SIG-M5 treated with dmso at 0.1 percent for 504 hours (cell line): ENCODE results near the gene ZCCHC24.

Source experiments
- DNase-seq: peaks from one replicate; lab custom pipeline; 2025; ENCODE audit not compliant: unreplicated experiment; lab: John Stamatoyannopoulos, UW

The ZCCHC24 gene

GRCh38 chr10:79431891-79432831 is 13.3 kb downstream of the ZCCHC24 start:
- no peak for DNase-seq

DNA sequence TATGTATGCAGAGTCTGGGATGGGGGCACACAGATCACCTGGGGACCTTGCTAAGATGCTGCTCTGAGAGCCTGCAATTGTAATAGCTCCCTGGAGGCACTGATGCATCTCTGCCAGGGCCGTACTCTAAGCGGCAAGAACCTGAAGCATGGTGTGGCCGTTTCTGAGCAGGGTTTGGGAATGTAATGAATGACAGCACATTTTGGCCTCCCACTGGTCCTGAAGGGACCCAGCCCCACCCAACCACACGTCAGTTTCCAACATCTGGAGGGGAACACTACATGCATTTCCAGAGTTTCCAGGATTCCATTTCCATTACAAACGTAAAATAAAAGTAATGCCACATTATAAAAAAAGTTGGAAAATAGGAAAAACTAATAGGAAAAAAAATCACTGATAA is 14.0 kb downstream of the ZCCHC24 start:
- DNase-seq, result no peak

DNA sequence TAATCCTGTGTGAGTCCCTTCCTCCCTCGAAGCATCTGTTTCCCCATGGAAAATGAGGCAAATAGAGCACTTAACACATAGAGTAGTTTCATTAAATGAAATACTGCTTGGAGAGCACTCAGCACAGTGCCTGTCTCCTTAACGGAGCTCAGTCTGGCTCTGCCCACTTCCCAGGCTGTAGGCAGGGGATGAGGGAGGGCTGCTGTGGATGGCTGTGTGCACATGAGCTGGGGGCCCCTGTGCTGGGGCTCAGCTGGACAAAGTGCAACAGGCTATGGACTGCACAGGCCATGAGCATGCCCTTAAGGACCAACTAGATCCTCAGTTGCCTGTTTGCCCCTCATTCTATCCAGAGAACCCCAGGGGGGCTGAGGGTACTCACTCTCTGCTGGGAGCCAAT is 14.5 kb downstream of the ZCCHC24 start:
- DNase-seq, result no peak

DNA sequence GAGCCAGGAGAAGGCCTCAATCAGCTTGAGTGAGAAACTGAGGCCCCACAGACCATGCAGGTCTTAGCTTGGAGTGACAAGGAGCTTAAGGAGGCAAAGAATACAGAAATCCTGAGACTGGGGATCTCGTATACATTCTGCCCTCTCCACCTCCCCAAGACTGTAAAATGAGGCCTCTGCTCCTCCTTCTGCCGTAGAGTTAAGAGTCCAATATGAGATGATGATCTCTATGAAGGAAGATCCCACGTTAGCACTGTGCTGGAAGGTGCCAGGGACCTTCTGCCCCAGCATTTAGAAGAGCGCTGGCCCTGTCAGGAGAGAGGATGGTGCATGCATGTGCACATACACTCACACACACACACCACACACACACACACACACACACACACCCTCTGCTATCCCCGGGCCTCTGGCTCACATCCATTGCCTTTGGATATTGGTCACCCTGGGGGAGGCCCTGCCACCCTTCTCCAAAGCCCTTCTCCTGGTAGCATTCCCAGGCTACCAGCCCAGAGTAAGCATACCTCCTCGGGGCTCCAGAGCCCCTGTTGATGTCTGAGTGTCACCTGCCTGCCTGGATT is 15.0 kb downstream of the ZCCHC24 start:
- DNase-seq, result no peak

DNA sequence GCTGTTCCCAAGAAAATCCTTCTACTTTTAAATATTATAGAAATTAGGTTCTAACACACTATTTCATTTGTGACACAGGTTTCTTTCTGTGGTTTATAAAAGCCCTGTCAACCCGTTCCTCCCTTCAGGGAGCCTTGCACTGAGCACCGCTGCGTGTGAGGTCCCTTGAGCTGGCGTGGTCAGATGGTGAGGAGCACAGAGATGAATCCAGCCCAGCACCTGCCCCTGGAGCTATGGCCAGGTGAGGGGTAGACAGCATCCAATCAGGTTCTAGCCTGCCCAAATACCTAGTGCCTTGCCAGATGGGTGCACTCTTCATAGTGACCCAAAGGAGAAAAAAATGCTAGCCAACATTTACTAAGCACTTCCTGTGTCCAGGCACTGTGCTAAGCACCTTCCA is 15.7 kb downstream of the ZCCHC24 start:
- DNase-seq, result no peak

DNA sequence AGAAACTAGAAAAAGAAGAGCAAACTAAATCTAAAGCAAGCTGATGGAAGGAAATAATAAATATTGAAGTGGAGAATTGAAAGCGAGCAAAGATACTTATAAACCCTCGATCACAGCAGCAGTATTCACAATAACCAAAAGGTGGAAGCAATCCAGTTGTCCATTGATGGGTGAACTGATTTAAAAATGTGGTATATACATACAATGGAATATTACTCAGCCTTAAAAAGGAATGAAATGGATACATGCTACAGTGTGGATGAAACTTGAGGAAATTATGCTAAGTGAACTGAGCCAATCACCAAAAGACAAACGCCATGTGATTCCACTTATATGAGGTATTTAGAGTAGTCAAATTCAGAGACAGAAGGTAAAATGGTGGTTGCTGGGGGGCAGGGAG is 17.5 kb downstream of the ZCCHC24 start:
- no peak for DNase-seq

DNA sequence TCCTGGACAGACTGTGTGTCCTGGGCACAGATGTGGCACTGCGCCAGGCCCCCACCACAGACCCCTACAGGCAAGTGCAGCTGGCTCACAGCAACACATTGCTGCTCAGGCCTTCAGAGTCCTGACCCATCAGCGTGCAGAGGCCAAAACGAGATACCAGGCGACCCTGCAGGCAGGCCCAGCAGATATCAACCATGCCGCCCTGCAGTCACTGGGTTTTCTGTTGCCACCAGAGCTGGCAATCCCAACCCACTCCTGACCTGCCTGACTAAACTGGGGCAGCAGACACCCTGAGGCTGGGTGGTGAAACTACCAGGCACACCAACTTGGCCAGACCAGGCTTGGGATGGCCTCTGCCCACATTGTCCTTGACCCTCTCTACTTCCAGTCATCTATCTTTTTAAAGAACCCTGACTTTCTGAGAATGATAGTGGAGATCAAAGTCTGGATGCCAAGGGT is 20.3 kb downstream of the ZCCHC24 start:
- no peak for DNase-seq

- DNase-seq, result no peak
Observed at GRCh38 chr10:79424221-79425073, 21.0 kb downstream of the ZCCHC24 start.

DNA sequence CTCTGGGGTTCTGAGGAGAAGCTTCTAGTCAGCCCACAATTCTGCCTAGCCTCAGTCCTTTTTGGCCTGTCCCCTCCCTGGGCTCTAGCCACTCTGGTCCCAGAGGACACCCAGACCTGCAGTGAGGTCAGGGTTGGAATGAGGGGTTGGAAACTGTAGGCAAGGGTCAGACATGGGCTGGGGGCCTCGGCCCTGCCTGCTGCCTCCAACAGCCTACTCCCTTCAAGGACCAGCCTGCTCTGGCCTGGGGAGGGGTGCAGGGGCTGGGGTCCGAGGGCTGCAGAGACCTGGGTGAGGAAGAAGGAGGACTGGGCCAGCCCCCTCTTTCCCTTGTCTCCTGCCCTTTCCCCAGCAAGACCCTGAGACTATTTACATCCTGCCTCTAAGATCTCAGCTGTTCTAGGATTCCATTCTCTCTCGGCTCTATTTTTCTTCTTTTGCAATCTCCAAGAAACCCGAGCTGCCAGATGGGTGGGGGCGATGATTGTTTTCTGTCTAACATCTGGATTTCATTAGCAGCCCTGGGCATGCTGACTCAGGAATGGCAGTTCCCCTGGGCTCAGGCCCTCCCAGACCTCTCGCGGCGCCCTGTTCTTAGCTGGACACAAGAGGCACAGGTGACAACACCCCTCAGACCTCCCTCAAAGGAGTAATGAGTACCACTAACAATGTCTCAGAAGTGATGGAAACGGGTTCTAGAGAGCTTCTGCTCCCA is 23.1 kb downstream of the ZCCHC24 start:
- no peak for DNase-seq

- no peak for DNase-seq
Observed at GRCh38 chr10:79420974-79421688, 24.3 kb downstream of the ZCCHC24 start.

- no peak for DNase-seq
Observed at GRCh38 chr10:79418886-79419595, 26.4 kb downstream of the ZCCHC24 start.

DNA sequence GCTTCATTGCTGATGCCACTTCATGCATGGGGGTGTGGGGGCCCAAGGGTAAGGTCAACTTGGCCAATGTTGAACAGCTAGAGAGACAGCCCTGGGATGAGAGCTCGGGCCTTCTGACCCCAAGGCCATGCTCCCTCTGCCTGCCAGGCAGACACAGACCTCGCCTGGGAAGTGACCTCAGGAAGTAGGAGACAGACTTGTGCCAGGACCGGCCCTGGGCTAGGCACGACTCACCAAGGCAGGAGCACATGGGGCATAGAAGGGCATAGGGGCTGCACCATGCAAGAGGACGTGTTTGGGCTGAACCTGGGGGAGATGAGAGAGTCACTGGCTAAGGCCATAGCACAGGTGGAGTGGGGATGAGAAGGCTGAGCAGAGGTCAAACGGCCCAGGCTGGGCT is 27.1 kb downstream of the ZCCHC24 start:
- no peak for DNase-seq

DNA sequence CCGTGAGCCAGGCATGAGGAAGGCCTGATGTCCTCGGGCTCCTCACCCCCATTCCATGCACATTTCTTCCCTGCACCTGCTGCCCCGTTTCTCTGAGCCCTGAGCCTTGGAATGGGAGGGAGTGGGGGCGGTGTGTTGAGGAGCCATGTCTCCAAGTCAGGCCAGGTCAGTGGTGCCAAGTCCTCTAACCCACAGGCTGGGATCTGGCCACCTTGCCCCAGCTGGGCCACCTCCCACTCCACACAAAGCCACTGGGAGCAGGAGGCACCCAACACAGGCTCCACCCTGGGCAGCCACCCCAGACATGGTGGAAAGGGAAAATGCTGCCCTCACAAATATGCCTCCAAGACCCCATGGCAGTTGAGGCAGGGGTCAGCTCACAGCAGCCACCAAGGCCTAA is 27.7 kb downstream of the ZCCHC24 start:
- no peak for DNase-seq

DNA sequence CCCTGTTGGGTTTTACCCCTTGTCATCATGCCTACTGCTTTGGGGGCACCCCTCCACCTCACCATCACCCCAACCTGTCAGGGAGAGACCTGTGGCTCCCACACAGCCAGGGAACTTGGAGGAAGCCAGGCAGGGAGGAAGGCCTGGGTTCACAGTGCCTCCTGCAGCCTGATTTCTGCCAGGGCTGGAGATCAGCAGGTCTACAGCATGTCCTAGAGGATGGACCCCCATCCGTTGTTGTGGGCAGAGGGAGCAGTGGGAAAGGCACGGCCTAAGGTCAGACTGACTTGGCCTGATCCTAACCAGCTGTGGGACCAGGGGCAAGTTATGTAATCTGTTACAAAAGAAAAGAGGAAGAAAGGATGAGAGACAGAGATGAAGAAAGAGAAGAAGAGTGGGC is 28.2 kb downstream of the ZCCHC24 start:
- peak; percentile 22 for DNase-seq

DNA sequence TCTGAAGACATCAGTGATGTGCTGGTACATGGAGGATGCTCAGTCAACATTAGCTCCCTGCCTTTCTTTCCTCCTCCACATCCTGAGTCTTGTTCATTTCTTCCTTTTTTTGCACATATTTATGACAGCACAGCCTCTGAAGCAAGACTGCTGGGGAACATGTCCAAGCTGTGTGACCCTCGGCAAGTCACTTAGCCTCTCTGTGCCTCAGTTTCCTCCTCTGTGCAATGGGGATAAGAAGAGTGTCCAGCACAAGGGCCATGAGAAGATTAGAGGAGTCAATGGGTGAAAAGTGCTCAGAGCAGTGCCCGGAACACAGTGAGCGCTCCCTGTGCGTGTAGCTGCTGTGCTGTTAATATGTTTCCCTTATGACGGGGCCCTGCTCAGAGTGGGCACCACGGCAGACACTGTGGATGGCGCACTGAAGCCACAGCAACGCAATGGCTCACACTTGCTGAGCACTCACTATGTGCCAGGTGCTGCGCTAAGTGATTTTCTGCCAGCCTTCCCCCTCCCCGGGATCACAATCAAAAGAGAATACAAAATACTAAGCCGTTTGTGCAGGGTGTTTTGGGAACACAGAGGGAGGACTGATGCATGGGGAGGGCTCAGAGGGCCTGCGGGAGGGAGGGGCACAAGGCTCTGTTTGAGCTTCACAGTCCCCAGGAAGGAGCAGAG is 28.7 kb downstream of the ZCCHC24 start:
- DNase-seq, result no peak

DNA sequence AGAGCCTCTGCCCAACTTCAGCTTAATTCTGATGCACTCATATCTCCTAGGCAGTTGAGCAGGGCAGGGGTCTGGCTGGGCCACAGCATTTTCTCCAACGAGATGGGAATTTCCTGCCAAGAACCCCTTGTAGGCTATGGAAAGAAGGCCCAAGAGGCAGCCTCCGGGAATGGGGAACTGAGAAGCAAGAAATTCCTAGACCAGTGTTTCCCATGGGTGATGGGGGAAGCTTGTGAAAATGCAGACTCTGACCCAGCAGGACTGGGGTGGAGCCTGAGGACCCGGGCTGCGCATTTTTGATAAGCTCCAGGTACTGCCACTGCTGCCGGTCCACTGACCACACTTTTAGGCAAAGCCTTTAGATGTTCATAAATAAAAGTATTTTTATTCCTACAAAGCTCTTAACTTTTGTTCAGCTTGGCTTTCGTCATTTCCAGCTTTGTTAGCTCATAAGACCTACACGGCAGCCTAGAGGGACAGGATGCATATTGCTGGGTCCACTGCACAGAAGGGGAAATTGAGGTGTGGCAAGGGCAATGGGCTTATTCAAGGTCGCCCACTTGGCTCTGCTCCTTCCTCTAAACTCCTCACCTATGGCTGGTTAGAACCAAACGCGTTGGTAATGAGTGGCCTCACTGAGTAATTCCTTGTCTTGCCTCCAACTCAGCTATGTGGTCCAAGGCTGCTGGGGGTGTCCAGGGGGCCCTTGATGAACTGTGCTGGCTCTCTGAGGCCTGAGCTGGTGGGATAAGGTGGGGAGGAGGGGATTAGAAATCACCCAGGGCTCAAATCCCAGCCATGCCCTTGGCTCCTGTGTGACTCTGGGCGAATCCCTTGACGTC is 29.5 kb downstream of the ZCCHC24 start:
- DNase-seq, result no peak

DNA sequence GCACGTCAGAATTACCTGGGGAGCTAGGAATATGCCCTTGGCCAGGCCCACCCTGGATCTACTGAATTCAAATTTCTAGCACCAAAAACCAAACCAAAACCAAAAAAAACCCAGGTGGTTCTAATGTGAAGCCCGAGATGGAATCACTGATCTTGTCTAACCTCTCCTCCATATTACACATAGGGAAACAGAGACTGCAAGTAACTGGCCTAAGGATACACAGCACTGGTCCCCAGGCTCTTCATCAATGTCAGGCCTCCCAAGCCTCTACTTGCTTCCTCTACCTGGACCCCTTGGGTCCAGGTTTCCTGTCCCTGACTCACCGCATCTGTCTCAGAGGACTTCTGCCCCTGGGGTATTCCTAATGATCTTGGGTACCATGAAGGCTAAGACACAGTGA is 30.7 kb downstream of the ZCCHC24 start:
- no peak for DNase-seq

DNA sequence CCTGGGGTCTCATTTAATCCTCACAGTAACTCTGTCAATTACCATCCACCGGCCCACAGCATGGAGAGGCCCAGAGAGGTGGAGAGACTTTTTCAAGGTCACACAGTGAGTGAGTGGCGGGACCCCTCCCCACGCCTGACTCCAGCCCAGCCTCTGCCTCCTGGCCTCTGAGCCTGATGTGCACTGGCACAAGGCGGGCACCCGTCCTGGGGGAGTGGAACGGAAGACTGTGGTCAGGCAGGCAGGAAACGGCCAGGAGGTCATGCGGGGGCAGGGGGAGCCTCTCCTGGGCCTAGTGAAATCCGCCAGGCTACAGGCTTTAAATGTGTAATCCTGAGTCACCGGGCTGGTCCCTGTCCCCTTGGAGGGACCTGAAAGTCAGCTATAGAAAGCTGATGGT is 32.2 kb downstream of the ZCCHC24 start:
- DNase-seq, result no peak
